H1 (cell line): ENCODE data around the gene MCF2L. TPM values are rescaled to one million over a fixed set of nuclear protein-coding genes. Genes with fewer than 3 reads are reported as not detected.

ENCODE experiments used
- CTCF ChIA-PET: fragments of 300-600 bp; sonication (Branson Sonifier 250); formaldehyde crosslinking; loops from one replicate; lab custom pipeline; 2021; ENCODE audit not compliant: partially characterized antibody; lab: Charles Lee
- POLR2A ChIA-PET: fragments of 300-600 bp; sonication (Branson Sonifier 250); formaldehyde crosslinking; loops from one replicate; lab custom pipeline; 2021; ENCODE audit warnings: inconsistent platforms; ENCODE audit not compliant: partially characterized antibody; lab: Charles Lee
- DNase-seq, 2 experiments: peaks; one replicate each; pipeline versions ENCODE4 v3.0.0 to v3.0.0-alpha.2; 2010 to 2022; ENCODE audit warnings: low spot score in 2 of 2, low read depth in 1 of 2, mixed read lengths in 1 of 2
- FAIRE-seq: peaks from 2 replicates; lab custom pipeline; 2011; peaks lifted over from hg19 to GRCh38; lab: Jason Lieb, UNC
- H2AFZ ChIP-seq: 2 replicates; pipeline ENCODE4 v1.8.1; 2012; ENCODE audit warnings: low read length, inconsistent platforms
- H2AK5ac ChIP-seq: 2 replicates; pipeline ENCODE4 v1.6.1; 2013; ENCODE audit warnings: low read depth, low read length
- H2BK120ac ChIP-seq: replicated peaks from 2 replicates; pipeline ENCODE3; 2013; ENCODE audit warnings: low read depth, low read length, inconsistent platforms
- H2BK12ac ChIP-seq: 2 replicates; pipeline ENCODE4 v1.6.1; 2013; ENCODE audit warnings: low read depth, low read length
- H2BK15ac ChIP-seq: 2 replicates; pipeline ENCODE4 v1.6.1; 2013; ENCODE audit warnings: low read length
- H2BK20ac ChIP-seq: 2 replicates; pipeline ENCODE4 v1.6.1; 2013; ENCODE audit warnings: low read length
- H2BK5ac ChIP-seq: 2 replicates; pipeline ENCODE4 v1.6.1; 2013; ENCODE audit warnings: low read depth, low read length
- H3K14ac ChIP-seq: 2 replicates; pipeline ENCODE4 v1.6.1; 2013; ENCODE audit warnings: inconsistent platforms; ENCODE audit not compliant: insufficient read length
- H3K18ac ChIP-seq: 2 replicates; pipeline ENCODE4 v1.6.1; 2013; ENCODE audit warnings: low read length; ENCODE audit errors: extremely low read depth
- H3K23ac ChIP-seq: 2 replicates; pipeline ENCODE4 v1.6.1; 2013; ENCODE audit warnings: inconsistent platforms; ENCODE audit not compliant: insufficient read length
- H3K23me2 ChIP-seq: 2 replicates; pipeline ENCODE4 v1.6.1; 2013; ENCODE audit warnings: low read depth, low read length
- H3K27ac ChIP-seq: 2 replicates; pipeline ENCODE4 v1.6.1; 2011; ENCODE audit warnings: low read depth, low read length, inconsistent platforms
- H3K27me3 ChIP-seq, 4 experiments: replicated peaks in 1 of 4; 1 replicate in 1 of 4; 2 replicates in 3 of 4; pipeline versions ENCODE4 v1.6.1 to v1.8.1; 2011 to 2013; ENCODE audit warnings: low read length in 3 of 4, mild to moderate bottlenecking in 3 of 4, inconsistent platforms in 2 of 4, mixed read lengths in 2 of 4, moderate library complexity in 1 of 4; ENCODE audit not compliant: control insufficient read depth in 3 of 4, insufficient read depth in 3 of 4; ENCODE audit errors: extremely low read depth in 1 of 4
- H3K36me3 ChIP-seq, 4 experiments: 2 replicates each; pipeline versions ENCODE4 v1.6.1 to v1.8.1; 2011 to 2013; ENCODE audit warnings: mild to moderate bottlenecking in 4 of 4, low read length in 3 of 4, moderate library complexity in 2 of 4, control low read depth in 1 of 4, inconsistent platforms in 1 of 4; ENCODE audit not compliant: insufficient read depth in 4 of 4, control insufficient read depth in 2 of 4
- H3K4ac ChIP-seq: replicated peaks from 2 replicates; pipeline ENCODE3; 2013; ENCODE audit warnings: low read length, low read depth, mixed read lengths, inconsistent platforms; ENCODE audit not compliant: insufficient read length
- H3K4me1 ChIP-seq, 4 experiments: replicated peaks in 1 of 4; 1 replicate in 1 of 4; 2 replicates in 3 of 4; pipeline versions ENCODE4 v1.6.1 to v1.8.1; 2011 to 2013; ENCODE audit warnings: low read length in 3 of 4, inconsistent platforms in 2 of 4, mixed read lengths in 1 of 4; ENCODE audit not compliant: insufficient read depth in 4 of 4, control insufficient read depth in 3 of 4
- H3K4me2 ChIP-seq, 2 experiments: 2 replicates each; pipeline versions ENCODE4 v1.6.1 to v1.8.1; 2011 to 2013; ENCODE audit warnings: low read depth in 2 of 2, low read length in 2 of 2, control low read depth in 1 of 2, inconsistent platforms in 1 of 2, mild to moderate bottlenecking in 1 of 2; ENCODE audit not compliant: insufficient read depth in 1 of 2
- H3K4me3 ChIP-seq, 4 experiments: fragments of 200-600, 300-600 bp in 1 of 4; sonication (generic), shearing (Covaris generic), sonication (Bioruptor Twin) in 1 of 4; 2 replicates each; pipeline versions ENCODE4 v1.5.1 to v1.8.1; 2011 to 2016; ENCODE audit warnings: low read length in 4 of 4, low read depth in 3 of 4, control low read depth in 2 of 4, inconsistent platforms in 2 of 4, mild to moderate bottlenecking in 2 of 4, mixed read lengths in 1 of 4, moderate library complexity in 1 of 4; ENCODE audit not compliant: insufficient read depth in 2 of 4; ENCODE audit errors: extremely low read depth in 1 of 4
- H3K56ac ChIP-seq: replicated peaks from 2 replicates; pipeline ENCODE3; 2013; ENCODE audit warnings: low read depth, mild to moderate bottlenecking, mixed read lengths, low read length, inconsistent platforms; ENCODE audit not compliant: insufficient read length
- H3K79me1 ChIP-seq: 2 replicates; pipeline ENCODE4 v1.6.1; 2013; ENCODE audit warnings: low read depth, low read length, control low read depth
- H3K79me2 ChIP-seq, 2 experiments: 2 replicates each; pipeline versions ENCODE4 v1.6.1 to v1.8.1; 2012 to 2013; ENCODE audit warnings: low read length in 2 of 2, mild to moderate bottlenecking in 2 of 2, inconsistent platforms in 1 of 2; ENCODE audit not compliant: insufficient read depth in 2 of 2, control insufficient read depth in 1 of 2
- H3K9ac ChIP-seq, 4 experiments: replicated peaks in 1 of 4; 1 replicate in 1 of 4; 2 replicates in 3 of 4; pipeline versions ENCODE4 v1.6.1 to v1.8.1; 2011 to 2013; ENCODE audit warnings: low read depth in 3 of 4, low read length in 3 of 4, control low read depth in 2 of 4, mild to moderate bottlenecking in 2 of 4, moderate library complexity in 2 of 4, inconsistent platforms in 1 of 4; ENCODE audit errors: extremely low read depth in 1 of 4
- H3K9me3 ChIP-seq, 2 experiments: 2 replicates each; pipeline versions ENCODE4 v1.6.1 to v1.8.1; 2012 to 2013; ENCODE audit warnings: mild to moderate bottlenecking in 2 of 2, moderate library complexity in 2 of 2, control low read depth in 1 of 2, inconsistent platforms in 1 of 2, low read depth in 1 of 2, low read length in 1 of 2, mixed read lengths in 1 of 2; ENCODE audit not compliant: insufficient read depth in 2 of 2
- H4K20me1 ChIP-seq, 2 experiments: replicated peaks in 1 of 2; 2 replicates each; pipeline versions ENCODE3 to v1.8.1; 2011 to 2013; ENCODE audit warnings: inconsistent platforms in 2 of 2, low read length in 2 of 2, mild to moderate bottlenecking in 1 of 2; ENCODE audit not compliant: insufficient read depth in 2 of 2, control insufficient read depth in 1 of 2
- H4K5ac ChIP-seq: 2 replicates; pipeline ENCODE4 v1.6.1; 2013; ENCODE audit warnings: low read length, low read depth, mixed read lengths, inconsistent platforms; ENCODE audit not compliant: insufficient read length
- H4K8ac ChIP-seq: 2 replicates; pipeline ENCODE4 v1.8.0; 2013; ENCODE audit warnings: mild to moderate bottlenecking, moderate library complexity, low read length, inconsistent platforms; ENCODE audit not compliant: insufficient read depth; ENCODE audit errors: extremely low read depth
- H4K91ac ChIP-seq: replicated peaks from 2 replicates; pipeline ENCODE3; 2013; ENCODE audit warnings: low read length, mixed read lengths, inconsistent platforms; ENCODE audit not compliant: insufficient read length
- GTF2F1 ChIP-seq: IDR thresholded peaks from 2 replicates; pipeline ENCODE4 v1.6.1; 2012; ENCODE audit warnings: low read depth, low read length, improper control_type of control experiment, borderline replicate concordance
- NANOG ChIP-seq: IDR thresholded peaks from 2 replicates; pipeline ENCODE4 v1.6.1; 2011; ENCODE audit warnings: low read length, low read depth, mild to moderate bottlenecking, inconsistent platforms; ENCODE audit not compliant: insufficient read depth, poor library complexity, severe bottlenecking
- WGBS, 2 experiments: shearing (Covaris generic) in 1 of 2; methylation state at CpG; one replicate each; pipeline versions ENCODE4 v1.1.6 to v1.1.7; 2013 to 2015; ENCODE audit warnings: low lambda C conversion rate in 2 of 2, mixed read lengths in 2 of 2, inconsistent platforms in 1 of 2, low coverage in 1 of 2, missing lambda C conversion rate in 1 of 2; ENCODE audit not compliant: insufficient replicate concordance in 2 of 2, insufficient coverage in 1 of 2, insufficient read length in 1 of 2; ENCODE audit errors: extremely low coverage in 1 of 2, missing lambda C conversion rate in 1 of 2; 5-methylcytosine and 5-hydroxymethylcytosine counted together
- polyA plus RNA-seq, 7 experiments: library from polyadenylated mRNA; depleted of rRNA in 3 of 7; stranded (reverse) in 5 of 7; unstranded in 2 of 7; fragments of >200 nt in 5 of 7; fragments of 200-250 nt in 2 of 7; gene quantifications; 1 replicate in 5 of 7; 2 replicates in 1 of 7; 4 replicates in 1 of 7; pipeline versions ENCODE4 v1.2.1 to v1.2.3, GENCODE V29; 2011 to 2013; ENCODE audit warnings: missing spikeins in 2 of 7, mixed read lengths in 2 of 7
- total RNA-seq: library from RNA; stranded (reverse); fragmentation: NEBNext Ultra II Directional; extraction: Animal tissue kit (Norgen Biotek cat#: 25700); gene quantifications from 2 replicates; pipeline ENCODE4 v1.2.1, GENCODE V29; 2021

The MCF2L gene
- total and polyA plus RNA-seq, 2 of the 8 experiments (the other 6 are each of a cell fraction or from before 2014, with no cell fraction given): 10.1 to 24.4 TPM

DNA sequence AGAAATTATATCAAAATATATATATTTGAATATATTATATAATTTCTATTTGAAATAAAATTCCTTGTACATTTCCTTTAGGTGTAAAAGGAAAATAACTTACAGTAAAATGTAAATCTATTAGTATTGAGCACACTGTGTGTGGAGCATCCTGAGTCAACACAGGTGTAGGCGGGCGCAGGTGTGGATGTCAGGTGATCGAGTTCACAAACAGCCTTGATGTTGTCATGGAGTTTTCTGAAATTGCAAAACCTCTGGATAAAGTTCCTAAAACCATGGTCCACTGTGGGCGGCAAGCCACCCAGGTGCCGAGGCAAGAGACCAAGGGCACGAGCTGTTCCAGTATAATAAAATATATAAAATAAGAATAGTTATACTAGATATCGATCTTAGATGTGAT, 27.7 kb upstream of the MCF2L start:
- Histone ChIP-seq H3K23me2 (peaks cover 4% of the 10 kb centered on the region; the same call in 1 of the 2 replicates), H2BK15ac (no peak overlapping the region), H3K18ac (no peak overlapping the region), H3K4me1 (no peaks in the 10 kb centered on the region; a peak in 2 of 7 replicates), H4K91ac (no peak overlapping the region), H3K4ac (no peak overlapping the region), H2BK120ac (no peak overlapping the region), H3K9me3 (no peaks in the 10 kb centered on the region), H4K8ac (no peak overlapping the region), H4K20me1 (peaks cover 0 to 7% of the 10 kb centered on the region in 2 experiments), H2BK20ac (no peak overlapping the region), H2BK5ac (no peak overlapping the region), H3K79me1 (0 out of 2 replicates have a peak, but pooled peaks cover 3% of the 10 kb centered on the region), H4K5ac (no peak overlapping the region), H3K9ac (no peak overlapping the region), H3K36me3 (no peaks in the 10 kb centered on the region), H3K27ac (no peak overlapping the region), H2AK5ac (no peak overlapping the region), H3K79me2 (0 out of 4 replicates have a peak, but pooled peaks cover 0 to 3% of the 10 kb centered on the region in 2 experiments), H3K14ac (no peak overlapping the region), H3K4me3 (no peak overlapping the region), H2AFZ (no peak overlapping the region), H3K56ac (no peak overlapping the region), H3K23ac (no peak overlapping the region), H3K27me3 (no peaks in the 10 kb centered on the region), H2BK12ac (no peak overlapping the region), H3K4me2 (no peak overlapping the region)
- ChIA-PET POLR2A (no interaction called here), CTCF (interaction anchor here (1.1 to 4.2 kb wide), 3 partner anchors 32 to 88 kb away, joined by 3 to 72 read pairs (median 3); no protein-coding TSS in a partner anchor)
- 95% methylated on average over 7 of the region's 7 CpGs; no CpG with 5 or more reads in 1 of the 2 experiments for WGBS, 2 experiments
- FAIRE-seq: no peak
- DNase-seq: no peak
- TF ChIP-seq GTF2F1 (no peak), NANOG (no peak)
